HG02870 (cell line): ENCODE data around the gene OR7G2.

Source experiments
- ATAC-seq: cut with Tn5 transposase; IDR thresholded peaks from one replicate; pipeline ENCODE4 v1.9.1; 2021; ENCODE audit warnings: mild to moderate bottlenecking, moderate library complexity; ENCODE audit not compliant: unreplicated experiment

OR7G2 gene

GRCh38 chr19:9107375-9107774 lies at the start of gene OR7G2:
OR7G2 (minus strand) TSS chr19:9107475; CDS start chr19:9103243, 4,232 bp downstream.
- no peak for ATAC-seq

- no peak for ATAC-seq
Observed at GRCh38 chr19:9156304-9156703, 49.0 kb upstream of the OR7G2 start.

DNA sequence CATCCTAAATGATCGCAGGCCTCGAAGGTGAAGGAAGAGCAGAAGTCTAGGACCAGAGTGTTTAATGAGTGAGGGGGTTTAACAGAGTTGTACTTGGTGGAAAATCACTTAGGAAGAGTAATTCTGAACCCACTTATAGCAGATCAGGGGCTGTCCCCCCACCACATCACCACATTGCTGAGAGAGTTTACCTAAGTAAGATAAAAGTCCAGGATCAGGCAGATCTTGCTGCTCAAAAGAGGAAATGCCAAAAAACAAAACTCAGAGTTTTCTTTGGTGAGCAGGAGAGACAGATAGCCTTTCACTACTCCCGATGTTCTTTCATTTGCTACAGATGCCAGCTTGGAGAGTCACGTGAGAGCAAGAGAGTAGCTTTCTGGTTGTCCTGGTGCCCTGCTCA lies 48.3 kb upstream of the OR7G2 start:
- no peak for ATAC-seq

DNA sequence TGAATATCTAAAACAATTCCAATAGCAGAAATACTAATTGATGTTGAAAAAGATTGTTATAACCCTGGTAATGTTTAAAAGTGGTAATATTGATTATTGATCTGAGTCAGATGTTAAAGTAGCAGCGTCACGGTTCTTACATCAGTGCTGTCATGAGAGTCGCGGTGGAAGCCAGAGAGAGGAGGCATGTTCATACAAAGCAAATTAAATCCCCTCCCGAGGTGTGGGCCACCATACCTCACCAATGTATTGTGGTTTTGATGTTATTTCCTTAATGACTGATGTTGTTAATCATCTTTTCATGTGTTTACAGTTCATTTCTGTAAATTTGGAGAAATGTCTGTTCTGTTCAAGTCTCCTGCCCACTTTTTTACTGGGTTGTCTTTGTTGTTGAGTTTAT lies 44.1 kb upstream of the OR7G2 start:
- no peak for ATAC-seq

DNA sequence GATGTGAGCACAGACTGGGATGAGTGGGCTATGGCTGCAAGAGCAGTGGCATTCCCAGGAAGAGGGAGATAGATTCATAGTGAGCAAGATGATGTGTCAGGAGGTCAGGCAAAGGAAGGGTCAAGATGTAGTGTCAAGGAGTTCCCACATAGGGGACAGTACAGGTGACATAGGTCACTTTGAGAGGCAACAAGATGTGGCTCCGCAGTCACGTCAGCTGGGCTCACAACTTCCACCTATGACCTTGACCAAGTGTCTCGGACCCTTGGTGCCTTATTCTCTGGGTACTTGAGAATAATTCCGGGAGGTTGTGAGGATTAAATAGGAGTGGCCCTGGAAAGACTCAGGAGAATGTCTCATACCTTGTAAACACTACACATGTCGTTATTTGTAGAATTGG lies 43.4 kb upstream of the OR7G2 start:
- no peak for ATAC-seq

GRCh38 chr19:9149997-9150396 lies 42.7 kb upstream of the OR7G2 start:
- no peak for ATAC-seq

DNA sequence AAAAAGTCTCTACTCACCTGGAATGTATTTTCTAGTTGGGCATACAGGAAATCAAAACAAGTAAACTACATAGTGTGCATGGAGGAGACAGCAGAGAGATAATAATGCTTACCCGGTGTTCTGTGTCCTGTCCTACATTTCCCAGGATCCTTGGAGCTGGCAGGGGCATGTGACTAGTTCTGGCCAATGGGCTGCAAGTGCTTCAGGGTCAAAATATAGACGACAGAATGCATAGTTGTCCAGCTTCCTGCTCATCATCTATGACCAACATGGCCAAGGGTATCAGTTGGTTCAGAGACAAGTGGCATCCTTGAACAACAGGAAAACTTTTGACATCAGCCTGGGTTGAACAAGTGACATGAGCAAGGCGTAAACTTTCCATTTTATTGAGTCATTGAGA lies 41.4 kb upstream of the OR7G2 start:
- no peak for ATAC-seq

DNA sequence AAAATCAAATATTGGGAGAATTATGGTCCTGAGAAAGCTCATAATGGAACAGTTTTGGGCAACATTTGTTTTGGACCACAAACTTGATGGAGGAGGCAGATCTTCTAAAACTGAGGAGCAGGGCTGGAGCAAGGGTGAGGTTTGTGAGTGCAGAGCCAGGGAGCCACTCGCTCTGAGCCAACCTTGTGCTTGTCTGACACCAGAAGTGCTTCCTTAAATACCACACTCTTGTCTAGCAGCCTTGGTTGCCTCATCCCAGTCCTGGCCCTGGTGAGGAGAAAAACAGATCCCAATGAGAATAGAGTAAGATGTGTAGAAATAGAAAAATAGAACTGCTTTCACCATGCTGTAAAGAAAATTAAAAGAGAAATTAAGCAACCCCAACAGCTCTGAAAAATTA lies 39.6 kb upstream of the OR7G2 start:
- ATAC-seq, result no peak

DNA sequence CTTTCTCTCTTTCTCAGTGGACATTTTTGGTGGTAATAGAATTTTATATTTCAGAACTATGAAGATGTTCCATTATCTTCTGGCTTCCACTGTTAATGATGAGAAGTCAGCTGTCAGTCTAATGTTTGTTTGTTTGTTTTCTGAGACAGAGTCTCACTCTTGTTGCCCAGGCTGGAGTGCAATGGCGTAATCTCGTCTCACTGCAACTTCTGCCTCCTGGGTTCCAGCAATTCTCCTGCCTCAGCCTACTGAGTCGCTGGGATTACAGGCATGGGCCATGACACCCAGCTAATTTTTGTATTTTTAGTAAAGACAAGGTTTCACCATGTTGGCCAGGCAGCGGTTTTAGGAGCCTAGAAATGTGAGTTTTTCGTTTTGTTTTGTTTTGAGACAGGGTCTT lies 37.6 kb upstream of the OR7G2 start:
- ATAC-seq, result no peak

DNA sequence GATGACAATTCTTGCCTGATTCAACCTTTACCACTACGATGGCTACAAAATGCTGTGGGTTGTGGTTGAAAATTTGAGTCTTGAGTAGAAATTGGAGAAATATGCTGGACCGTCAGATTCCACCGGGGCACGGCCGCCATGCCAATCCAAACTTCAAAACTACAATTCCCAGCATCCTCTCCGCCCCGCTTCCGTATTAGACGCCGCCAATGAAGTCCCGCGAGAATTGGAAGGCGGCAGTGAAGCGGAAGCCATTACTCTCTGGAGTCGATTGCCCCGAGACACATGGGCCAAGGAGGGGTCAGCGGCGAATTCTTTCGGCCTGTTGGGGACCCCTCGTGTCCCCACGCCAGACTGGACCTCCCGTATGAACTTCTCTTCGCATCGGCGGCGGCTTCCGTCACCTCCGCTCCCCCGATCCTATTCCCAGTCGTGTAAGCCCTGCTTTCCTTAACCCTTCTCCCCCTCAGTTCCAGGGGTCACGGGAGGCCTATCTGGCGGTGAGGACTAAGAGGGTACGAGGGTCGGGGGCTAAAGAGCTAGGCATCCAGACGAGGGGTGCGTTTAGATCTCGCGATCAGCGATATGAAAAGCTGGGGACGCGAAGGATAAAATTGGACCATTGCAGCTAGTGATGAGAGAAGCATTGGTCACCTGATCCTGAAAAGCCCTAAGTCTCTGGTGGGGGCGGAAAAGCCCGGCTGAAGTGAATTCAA lies 33.0 kb upstream of the OR7G2 start, which contains the start of gene ZNF317:
Gene ZNF317, plus strand, starts transcription at position 239 of the 716 bp plus-strand sequence. CDS start 15,620 bp downstream, outside the sequence.
- peak; percentile 90 for ATAC-seq

DNA sequence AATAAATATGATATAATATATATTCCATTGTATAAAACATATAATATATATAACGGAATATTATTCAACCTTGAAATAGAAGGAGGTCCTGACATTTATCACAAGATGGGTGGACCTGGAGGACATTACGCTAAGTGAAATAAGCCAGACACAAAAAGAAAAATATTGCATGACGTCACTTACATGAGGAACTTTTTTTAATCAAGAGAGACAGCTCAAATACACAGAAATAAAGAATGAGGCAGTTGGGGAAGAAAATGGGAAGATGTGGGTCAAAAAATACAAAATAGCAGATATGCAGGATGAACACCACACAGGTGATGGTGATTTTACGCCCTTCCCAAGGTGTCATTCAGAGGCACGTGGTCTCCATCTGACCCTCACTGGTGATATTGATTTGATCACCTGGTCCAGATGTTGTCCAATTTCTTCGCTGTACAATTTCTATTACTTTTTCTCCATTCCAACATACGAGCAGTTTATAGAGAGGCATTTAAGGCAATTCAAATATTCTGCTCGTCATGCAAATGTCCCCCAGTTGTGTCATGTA lies 32.4 kb upstream of the OR7G2 start:
- no peak for ATAC-seq

GRCh38 chr19:9132422-9132821 lies 25.1 kb upstream of the OR7G2 start:
- no peak for ATAC-seq

DNA sequence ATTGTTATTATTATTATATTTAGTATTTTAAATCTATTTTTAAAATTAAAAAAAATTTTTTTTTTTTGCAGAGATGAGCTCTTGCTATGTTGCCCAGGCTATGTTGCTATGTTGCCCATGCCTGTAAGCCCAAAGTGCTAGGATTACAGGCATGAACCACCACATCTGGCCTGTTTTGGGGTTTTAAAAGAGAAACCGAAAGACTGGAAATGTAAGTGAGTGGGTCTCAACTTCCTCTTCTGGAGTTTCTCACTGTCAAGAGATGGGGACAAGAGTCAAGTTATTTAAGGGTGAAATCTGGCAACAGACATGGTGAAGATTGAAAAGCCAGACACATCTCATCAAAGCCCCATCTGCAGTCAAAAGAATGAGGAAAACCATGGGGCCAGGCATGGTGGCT lies 23.7 kb upstream of the OR7G2 start:
- ATAC-seq, result no peak

- ATAC-seq, result no peak
Observed at GRCh38 chr19:9128171-9128570, 20.9 kb upstream of the OR7G2 start.

DNA sequence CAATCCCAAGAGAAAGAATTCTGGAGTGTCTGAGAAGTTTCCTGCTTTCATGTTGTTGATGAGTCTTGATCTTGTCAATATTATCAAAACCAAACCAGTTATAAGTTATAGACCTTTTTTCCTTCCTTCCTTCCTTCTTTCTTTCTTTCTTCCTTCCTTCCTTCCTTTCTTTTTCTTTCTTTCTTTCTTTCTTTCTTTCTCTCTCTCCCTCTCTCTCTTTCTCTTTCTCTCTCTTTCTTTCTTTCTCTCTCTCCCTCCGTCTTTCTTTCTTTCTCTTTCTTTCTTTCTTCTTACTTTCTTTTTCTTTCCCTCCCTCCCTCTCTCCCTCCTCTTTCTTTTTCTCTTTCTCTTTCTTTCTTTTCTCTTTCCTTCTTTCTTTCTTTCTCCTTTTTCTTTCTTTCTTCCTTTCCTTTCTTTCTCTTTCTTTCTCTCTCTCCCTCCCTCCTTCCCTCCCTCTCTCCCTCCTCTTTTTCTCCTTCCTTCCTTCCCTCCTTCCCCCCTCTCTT lies 19.7 kb upstream of the OR7G2 start, which contains the start of gene OR7G3:
Gene OR7G3, minus strand, starts transcription at position 51 of the 506 bp plus-strand sequence. Its CDS starts 0 bp downstream, at position 51.
- ATAC-seq, result no peak

GRCh38 chr19:9116547-9116946 lies 9.3 kb upstream of the OR7G2 start:
- ATAC-seq, result no peak

DNA sequence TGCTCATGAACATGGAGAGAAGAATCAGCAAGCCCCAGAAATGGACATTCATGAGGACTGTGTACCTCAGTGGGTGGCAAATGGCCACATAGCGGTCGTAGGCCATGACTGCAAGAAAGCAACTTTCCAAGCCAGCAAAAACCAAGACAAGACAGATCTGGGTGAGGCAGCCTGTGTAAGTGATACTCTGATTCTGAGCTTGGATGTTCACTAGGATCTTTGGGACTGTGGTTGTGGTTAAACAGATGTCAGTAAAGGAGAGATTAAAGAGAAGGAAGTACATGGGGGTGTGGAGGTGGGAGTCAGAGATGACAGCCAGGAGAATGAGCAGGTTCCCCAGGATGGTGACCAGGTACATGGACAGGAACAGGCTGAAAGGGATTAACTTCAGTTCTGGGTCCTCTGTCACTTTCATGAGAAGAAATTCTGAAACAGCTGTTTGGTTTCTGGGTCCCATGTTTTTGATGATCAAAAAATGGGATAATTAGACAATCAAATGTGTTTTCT lies 8.1 kb upstream of the OR7G2 start, which contains the start of gene OR7G1:
Gene OR7G1, minus strand, starts transcription at position 457 of the 507 bp plus-strand sequence. Its CDS starts 0 bp downstream, at position 457.
- ATAC-seq, result no peak

DNA sequence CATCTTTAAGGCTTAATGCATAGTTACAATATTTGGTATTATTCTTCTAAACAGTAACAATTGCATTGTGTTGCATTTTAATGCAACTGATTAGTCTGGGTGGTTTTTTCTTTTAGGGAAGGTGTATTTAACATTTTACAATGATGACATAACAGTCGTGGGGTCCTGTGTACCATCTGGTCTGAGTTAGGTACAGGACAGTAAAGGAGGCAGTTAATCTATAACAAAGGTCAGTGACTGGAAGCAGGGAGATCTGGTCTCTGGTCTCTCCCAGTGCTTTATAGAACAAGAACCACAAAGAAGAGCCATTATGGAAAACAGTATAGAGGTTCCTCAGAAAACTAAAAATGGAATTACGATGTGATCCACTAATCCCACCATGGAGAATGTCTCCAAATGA lies 2.7 kb upstream of the OR7G2 start:
- ATAC-seq, result no peak

GRCh38 chr19:9086761-9087160 lies 20.5 kb downstream of the OR7G2 start, which contains the start of gene OR1M1:
OR1M1 (plus strand) TSS chr19:9087061; CDS start chr19:9093245, 6,184 bp downstream.
- no peak for ATAC-seq

- ATAC-seq, result no peak
Observed at GRCh38 chr19:9078651-9079050, 28.6 kb downstream of the OR7G2 start.

DNA sequence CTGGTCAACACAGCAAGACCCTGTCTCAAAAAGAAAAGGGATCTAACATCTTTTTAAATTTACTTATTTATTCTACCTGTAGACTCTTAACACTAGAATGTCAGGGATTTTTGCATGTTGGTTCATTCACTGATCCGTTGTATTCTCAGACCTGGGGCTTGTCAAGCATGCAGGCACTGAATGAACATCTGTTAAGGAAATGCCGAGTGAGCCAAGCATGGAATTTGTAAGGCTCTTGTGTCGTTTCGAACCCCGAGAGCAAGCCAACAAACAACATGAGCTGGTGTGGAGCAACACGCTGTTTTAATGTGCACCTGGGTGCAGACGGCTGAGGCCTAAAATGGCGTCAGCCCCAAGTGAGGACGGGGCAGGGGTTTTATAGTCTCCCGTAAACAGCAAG lies 30.4 kb downstream of the OR7G2 start:
- no peak for ATAC-seq
